Activated naive CD8-positive, alpha-beta T cell (primary cell): ENCODE data around the gene GNPAT.

Experiments
- H3K27ac Mint-ChIP-seq: one replicate; pipeline ENCODE4 v1.8.0; 2021; ENCODE audit warnings: mixed read lengths
- H3K27me3 Mint-ChIP-seq: one replicate; pipeline ENCODE4 v1.8.0; 2021; ENCODE audit warnings: mixed read lengths
- H3K36me3 Mint-ChIP-seq: one replicate; pipeline ENCODE4 v1.8.0; 2021; ENCODE audit warnings: mixed read lengths
- H3K4me1 Mint-ChIP-seq: one replicate; pipeline ENCODE4 v1.8.0; 2021; ENCODE audit warnings: low read depth, mixed read lengths
- H3K4me3 Mint-ChIP-seq: one replicate; pipeline ENCODE4 v1.8.0; 2021; ENCODE audit warnings: mild to moderate bottlenecking, mixed read lengths
- H3K9me3 Mint-ChIP-seq: one replicate; pipeline ENCODE4 v1.8.0; 2021; ENCODE audit warnings: low read depth, mixed read lengths

Gene GNPAT

GRCh38 chr1:231264642-231265041 is 23.6 kb downstream of the GNPAT start:
- no peaks in the 10 kb centered on the region for H3K27me3 Mint-ChIP-seq
- no peaks in the 10 kb centered on the region for H3K9me3 Mint-ChIP-seq
- H3K27ac Mint-ChIP-seq: no peak overlapping the region
- H3K4me3 Mint-ChIP-seq: no peak overlapping the region
- H3K36me3 Mint-ChIP-seq: peaks cover 14% of the 10 kb centered on the region
- no peaks in the 10 kb centered on the region for H3K4me1 Mint-ChIP-seq

- H3K27me3 Mint-ChIP-seq: no peaks in the 10 kb centered on the region
- H3K27ac Mint-ChIP-seq: no peak overlapping the region
- H3K4me1 Mint-ChIP-seq: no peaks in the 10 kb centered on the region
- H3K9me3 Mint-ChIP-seq: no peaks in the 10 kb centered on the region
- H3K4me3 Mint-ChIP-seq: no peak overlapping the region
- H3K36me3 Mint-ChIP-seq: peaks cover 17% of the 10 kb centered on the region
These were observed 24.4 kb downstream of the GNPAT start for GRCh38 chr1:231265379-231265778.

GRCh38 chr1:231266811-231267322 is 25.9 kb downstream of the GNPAT start:
- H3K27ac Mint-ChIP-seq: no peak overlapping the region
- H3K4me3 Mint-ChIP-seq: no peak overlapping the region
- no peaks in the 10 kb centered on the region for H3K27me3 Mint-ChIP-seq
- H3K4me1 Mint-ChIP-seq: no peaks in the 10 kb centered on the region
- peaks cover 20% of the 10 kb centered on the region for H3K36me3 Mint-ChIP-seq
- H3K9me3 Mint-ChIP-seq: no peaks in the 10 kb centered on the region

- H3K27me3 Mint-ChIP-seq: no peaks in the 10 kb centered on the region
- peaks cover 9% of the 10 kb centered on the region for H3K4me1 Mint-ChIP-seq
- H3K4me3 Mint-ChIP-seq: peak overlapping the region; percentile 47
- peak overlapping the region; percentile 89 for H3K27ac Mint-ChIP-seq
- H3K36me3 Mint-ChIP-seq: peaks cover 38% of the 10 kb centered on the region
- no peaks in the 10 kb centered on the region for H3K9me3 Mint-ChIP-seq
These were observed 31.2 kb downstream of the GNPAT start for GRCh38 chr1:231272173-231272572.

GRCh38 chr1:231272880-231273279 is 31.9 kb downstream of the GNPAT start:
- H3K27me3 Mint-ChIP-seq: no peaks in the 10 kb centered on the region
- peaks cover 34% of the 10 kb centered on the region for H3K36me3 Mint-ChIP-seq
- H3K4me1 Mint-ChIP-seq: peaks cover 9% of the 10 kb centered on the region
- peak overlapping the region; percentile 89 for H3K27ac Mint-ChIP-seq
- H3K4me3 Mint-ChIP-seq: no peak overlapping the region
- H3K9me3 Mint-ChIP-seq: no peaks in the 10 kb centered on the region

- peaks cover 9% of the 10 kb centered on the region for H3K4me1 Mint-ChIP-seq
These were observed 33.3 kb downstream of the GNPAT start for GRCh38 chr1:231274119-231274825.

GRCh38 chr1:231278100-231278790 is 37.2 kb downstream of the GNPAT start:
- no peaks in the 10 kb centered on the region for H3K27me3 Mint-ChIP-seq
- no peaks in the 10 kb centered on the region for H3K9me3 Mint-ChIP-seq
- H3K4me3 Mint-ChIP-seq: no peak overlapping the region
- peaks cover 23% of the 10 kb centered on the region for H3K36me3 Mint-ChIP-seq
- peaks cover 2% of the 10 kb centered on the region for H3K4me1 Mint-ChIP-seq
- no peak overlapping the region for H3K27ac Mint-ChIP-seq

More at GRCh38 chr1:231274119-231274825, 33.3 kb downstream of the GNPAT start:
- Mint-ChIP-seq H3K9me3 (no peaks in the 10 kb centered on the region), H3K4me3 (no peak overlapping the region), H3K27ac (peak overlapping the region; percentile 61), H3K27me3 (no peaks in the 10 kb centered on the region), H3K36me3 (peaks cover 38% of the 10 kb centered on the region)

- H3K9me3 Mint-ChIP-seq: no peaks in the 10 kb centered on the region
- peaks cover 2% of the 10 kb centered on the region for H3K4me1 Mint-ChIP-seq
- no peak overlapping the region for H3K27ac Mint-ChIP-seq
- no peak overlapping the region for H3K4me3 Mint-ChIP-seq
- H3K36me3 Mint-ChIP-seq: peaks cover 22% of the 10 kb centered on the region
- no peaks in the 10 kb centered on the region for H3K27me3 Mint-ChIP-seq
These were observed 38.1 kb downstream of the GNPAT start for GRCh38 chr1:231279081-231279480.

- H3K36me3 Mint-ChIP-seq: peaks cover 19% of the 10 kb centered on the region
- H3K4me1 Mint-ChIP-seq: no peaks in the 10 kb centered on the region
- H3K27ac Mint-ChIP-seq: no peak overlapping the region
- no peaks in the 10 kb centered on the region for H3K9me3 Mint-ChIP-seq
- H3K4me3 Mint-ChIP-seq: no peak overlapping the region
- H3K27me3 Mint-ChIP-seq: no peaks in the 10 kb centered on the region
These were observed 38.7 kb downstream of the GNPAT start for GRCh38 chr1:231279683-231280082.

- Mint-ChIP-seq H3K9me3 (no peaks in the 10 kb centered on the region), H3K4me1 (no peaks in the 10 kb centered on the region), H3K36me3 (no peaks in the 10 kb centered on the region), H3K27me3 (no peaks in the 10 kb centered on the region), H3K27ac (no peak overlapping the region), H3K4me3 (no peak overlapping the region)
These were observed 43.4 kb downstream of the GNPAT start for GRCh38 chr1:231284441-231284840.

GRCh38 chr1:231286603-231287002 is 45.6 kb downstream of the GNPAT start:
- Mint-ChIP-seq H3K36me3 (no peaks in the 10 kb centered on the region), H3K9me3 (no peaks in the 10 kb centered on the region), H3K4me1 (no peaks in the 10 kb centered on the region), H3K4me3 (no peak overlapping the region), H3K27me3 (no peaks in the 10 kb centered on the region), H3K27ac (no peak overlapping the region)

GRCh38 chr1:231295938-231296337 is 54.9 kb downstream of the GNPAT start:
- Mint-ChIP-seq H3K27ac (no peak overlapping the region), H3K4me1 (no peaks in the 10 kb centered on the region), H3K27me3 (no peaks in the 10 kb centered on the region), H3K9me3 (no peaks in the 10 kb centered on the region), H3K4me3 (no peak overlapping the region), H3K36me3 (no peaks in the 10 kb centered on the region)

GRCh38 chr1:231301990-231302389 is 61.0 kb downstream of the GNPAT start:
- no peaks in the 10 kb centered on the region for H3K4me1 Mint-ChIP-seq
- H3K27ac Mint-ChIP-seq: no peak overlapping the region
- no peak overlapping the region for H3K4me3 Mint-ChIP-seq
- no peaks in the 10 kb centered on the region for H3K36me3 Mint-ChIP-seq
- H3K9me3 Mint-ChIP-seq: no peaks in the 10 kb centered on the region
- H3K27me3 Mint-ChIP-seq: no peaks in the 10 kb centered on the region

GRCh38 chr1:231310391-231310934 is 69.5 kb downstream of the GNPAT start:
- Mint-ChIP-seq H3K9me3 (no peaks in the 10 kb centered on the region), H3K27me3 (no peaks in the 10 kb centered on the region), H3K4me3 (no peak overlapping the region), H3K4me1 (no peaks in the 10 kb centered on the region), H3K36me3 (no peaks in the 10 kb centered on the region), H3K27ac (no peak overlapping the region)

GRCh38 chr1:231311720-231312431 is 70.9 kb downstream of the GNPAT start:
- Mint-ChIP-seq H3K36me3 (no peaks in the 10 kb centered on the region), H3K4me3 (no peak overlapping the region), H3K9me3 (no peaks in the 10 kb centered on the region), H3K27ac (no peak overlapping the region), H3K27me3 (no peaks in the 10 kb centered on the region), H3K4me1 (no peaks in the 10 kb centered on the region)
